ENCODE measurements around the gene PLBD2.

Gene PLBD2

DNA sequence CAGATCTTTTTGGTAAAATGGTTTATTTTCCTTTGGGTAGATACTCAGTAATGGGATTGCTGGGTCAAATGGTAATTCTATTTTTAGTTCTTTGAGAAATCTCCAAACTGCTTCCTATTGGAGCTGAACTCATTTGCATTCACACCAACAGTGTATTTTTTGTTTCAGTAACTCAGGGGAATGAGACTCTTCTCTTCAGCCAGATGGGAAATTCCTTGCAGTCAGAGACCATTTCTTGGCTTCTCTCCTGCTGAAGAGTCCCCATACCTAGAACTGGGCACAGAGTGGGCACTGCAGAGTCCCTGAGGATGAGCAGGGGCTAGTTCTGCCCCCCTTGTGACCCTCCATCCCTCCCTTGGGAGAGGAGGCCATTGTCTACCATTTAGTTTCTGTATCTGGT is 74.6 kb downstream of the PLBD2 start:
- no peaks in the 10 kb centered on the region for H3K9me3 ChIP-seq (ENCODE audit: insufficient read depth, low read depth, low read length)
- no peak overlapping the region for H3K4me3 ChIP-seq (ENCODE audit: low read length)

DNA sequence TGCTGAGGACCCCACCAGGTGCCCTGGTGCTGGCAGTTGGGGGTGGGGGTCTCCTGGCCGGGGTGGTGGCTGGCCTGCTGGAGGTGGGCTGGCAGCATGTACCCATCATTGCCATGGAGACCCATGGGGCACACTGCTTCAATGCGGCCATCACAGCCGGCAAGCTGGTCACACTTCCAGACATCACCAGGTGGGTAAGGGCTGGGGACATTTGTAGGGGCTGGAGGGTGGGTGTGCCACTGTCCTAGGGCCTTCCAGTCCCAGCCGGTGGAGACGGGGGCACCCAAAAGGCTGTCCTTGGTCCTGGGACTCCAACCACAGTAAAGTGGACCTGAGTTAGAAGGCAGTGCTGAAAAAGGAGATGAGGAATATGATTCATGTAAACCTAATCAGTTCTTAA is 77.0 kb downstream of the PLBD2 start:
- Histone ChIP-seq H3K4me3 (ENCODE audit: low read length) (no peak overlapping the region), H3K36me3 (ENCODE audit: insufficient read depth, low read depth, low read length) (no peaks in the 10 kb centered on the region), H3K9ac (ENCODE audit: low read depth, low read length) (no peak overlapping the region), H3K4me1 (ENCODE audit: insufficient read depth, low read length) (no peaks in the 10 kb centered on the region), H3K27ac (ENCODE audit: low read length) (no peak overlapping the region), H3K9me3 (ENCODE audit: insufficient read depth, low read depth, low read length) (no peaks in the 10 kb centered on the region), H3K27me3 (ENCODE audit: insufficient read depth, low read length) (no peaks in the 10 kb centered on the region; the same call in none of the 2 replicates)

More for the DNA sequence above, 74.6 kb downstream of the PLBD2 start:
- no peaks in the 10 kb centered on the region; the same call in 1 of the 2 replicates for H3K27me3 ChIP-seq (ENCODE audit: insufficient read depth, low read length)
- H3K9ac ChIP-seq (ENCODE audit: low read depth, low read length), result no peak overlapping the region
- no peaks in the 10 kb centered on the region for H3K4me1 ChIP-seq (ENCODE audit: insufficient read depth, low read length)
- no peaks in the 10 kb centered on the region for H3K36me3 ChIP-seq (ENCODE audit: insufficient read depth, low read depth, low read length)
- no peak overlapping the region for H3K27ac ChIP-seq (ENCODE audit: low read length)

DNA sequence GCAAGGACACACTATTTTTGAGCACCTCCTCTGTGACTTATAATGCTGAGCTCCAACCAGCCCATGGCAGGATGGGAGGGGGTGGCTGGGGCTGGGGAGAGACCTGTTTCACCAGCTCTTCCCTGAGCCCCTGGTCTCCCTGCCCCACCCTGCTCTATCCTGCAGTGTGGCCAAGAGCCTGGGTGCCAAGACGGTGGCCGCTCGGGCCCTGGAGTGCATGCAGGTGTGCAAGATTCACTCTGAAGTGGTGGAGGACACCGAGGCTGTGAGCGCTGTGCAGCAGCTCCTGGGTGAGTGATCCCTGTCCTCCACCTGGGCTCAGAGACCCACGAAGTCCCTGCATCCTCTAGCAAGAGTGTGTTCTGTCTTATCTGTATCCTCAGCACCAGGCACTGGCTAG is 78.2 kb downstream of the PLBD2 start:
- H3K9me3 ChIP-seq (ENCODE audit: insufficient read depth, low read depth, low read length), result no peaks in the 10 kb centered on the region
- no peak overlapping the region for H3K4me3 ChIP-seq (ENCODE audit: low read length)
- H3K36me3 ChIP-seq (ENCODE audit: insufficient read depth, low read depth, low read length), result no peaks in the 10 kb centered on the region
- H3K27me3 ChIP-seq (ENCODE audit: insufficient read depth, low read length), result no peaks in the 10 kb centered on the region; the same call in none of the 2 replicates
- H3K4me1 ChIP-seq (ENCODE audit: insufficient read depth, low read length), result no peaks in the 10 kb centered on the region
- H3K27ac ChIP-seq (ENCODE audit: low read length), result no peak overlapping the region
- no peak overlapping the region for H3K9ac ChIP-seq (ENCODE audit: low read depth, low read length)

DNA sequence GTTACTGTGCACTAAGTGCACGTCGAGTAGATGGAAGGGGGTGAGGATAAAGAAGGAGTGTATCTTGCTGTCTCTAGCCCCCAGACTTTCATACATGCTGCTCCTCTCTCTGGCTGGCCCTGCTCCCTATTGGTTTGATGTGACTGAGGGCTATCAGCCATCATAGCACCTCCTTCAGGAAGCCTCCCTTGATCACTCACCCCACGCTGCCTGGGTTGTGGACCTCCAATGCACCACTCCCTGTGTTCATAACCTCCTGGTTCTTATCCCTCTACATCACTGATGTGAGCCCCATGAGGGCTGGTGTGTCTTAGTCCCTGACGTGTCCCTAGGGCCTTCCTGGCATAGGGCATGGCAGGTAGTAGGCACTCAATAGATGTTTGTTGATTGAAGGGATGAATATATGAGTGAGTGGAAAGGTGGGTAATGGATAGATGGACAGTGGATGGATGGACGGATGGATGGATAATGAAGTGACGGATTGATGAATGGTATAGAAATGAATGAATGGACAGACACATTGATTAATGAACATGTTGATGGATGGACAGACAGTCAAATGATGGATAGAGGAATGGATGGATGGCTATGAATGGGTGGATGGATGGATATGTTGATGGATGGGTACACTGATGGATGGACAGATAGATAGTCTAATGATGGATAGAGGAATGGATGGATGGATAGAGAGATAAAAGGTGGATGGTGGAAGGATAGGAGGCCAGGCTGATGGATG is 78.8 kb downstream of the PLBD2 start:
- H3K27ac ChIP-seq (ENCODE audit: low read length), result no peak overlapping the region
- no peaks in the 10 kb centered on the region for H3K4me1 ChIP-seq (ENCODE audit: insufficient read depth, low read length)
- H3K9ac ChIP-seq (ENCODE audit: low read depth, low read length), result no peak overlapping the region
- H3K9me3 ChIP-seq (ENCODE audit: insufficient read depth, low read depth, low read length), result no peaks in the 10 kb centered on the region
- no peak overlapping the region for H3K4me3 ChIP-seq (ENCODE audit: low read length)
- no peaks in the 10 kb centered on the region; the same call in none of the 2 replicates for H3K27me3 ChIP-seq (ENCODE audit: insufficient read depth, low read length)
- no peaks in the 10 kb centered on the region for H3K36me3 ChIP-seq (ENCODE audit: insufficient read depth, low read depth, low read length)

DNA sequence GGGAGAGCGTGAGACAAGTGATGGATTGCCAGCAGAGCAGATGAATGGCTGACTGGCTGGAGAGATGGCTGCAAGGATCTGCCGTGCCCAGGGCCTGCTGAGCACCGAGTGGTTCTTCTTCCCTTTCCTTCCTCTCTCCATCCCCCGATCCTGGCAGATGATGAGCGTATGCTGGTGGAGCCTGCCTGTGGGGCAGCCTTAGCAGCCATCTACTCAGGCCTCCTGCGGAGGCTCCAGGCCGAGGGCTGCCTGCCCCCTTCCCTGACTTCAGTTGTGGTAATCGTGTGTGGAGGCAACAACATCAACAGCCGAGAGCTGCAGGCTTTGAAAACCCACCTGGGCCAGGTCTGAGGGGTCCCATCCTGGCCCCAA is 79.3 kb downstream of the PLBD2 start:
- no peak overlapping the region for H3K4me3 ChIP-seq (ENCODE audit: low read length)
- H3K9ac ChIP-seq (ENCODE audit: low read depth, low read length), result no peak overlapping the region
- H3K27me3 ChIP-seq (ENCODE audit: insufficient read depth, low read length), result no peaks in the 10 kb centered on the region; the same call in none of the 2 replicates
- H3K4me1 ChIP-seq (ENCODE audit: insufficient read depth, low read length), result no peaks in the 10 kb centered on the region
- H3K27ac ChIP-seq (ENCODE audit: low read length), result no peak overlapping the region
- no peaks in the 10 kb centered on the region for H3K9me3 ChIP-seq (ENCODE audit: insufficient read depth, low read depth, low read length)
- no peaks in the 10 kb centered on the region for H3K36me3 ChIP-seq (ENCODE audit: insufficient read depth, low read depth, low read length)

DNA sequence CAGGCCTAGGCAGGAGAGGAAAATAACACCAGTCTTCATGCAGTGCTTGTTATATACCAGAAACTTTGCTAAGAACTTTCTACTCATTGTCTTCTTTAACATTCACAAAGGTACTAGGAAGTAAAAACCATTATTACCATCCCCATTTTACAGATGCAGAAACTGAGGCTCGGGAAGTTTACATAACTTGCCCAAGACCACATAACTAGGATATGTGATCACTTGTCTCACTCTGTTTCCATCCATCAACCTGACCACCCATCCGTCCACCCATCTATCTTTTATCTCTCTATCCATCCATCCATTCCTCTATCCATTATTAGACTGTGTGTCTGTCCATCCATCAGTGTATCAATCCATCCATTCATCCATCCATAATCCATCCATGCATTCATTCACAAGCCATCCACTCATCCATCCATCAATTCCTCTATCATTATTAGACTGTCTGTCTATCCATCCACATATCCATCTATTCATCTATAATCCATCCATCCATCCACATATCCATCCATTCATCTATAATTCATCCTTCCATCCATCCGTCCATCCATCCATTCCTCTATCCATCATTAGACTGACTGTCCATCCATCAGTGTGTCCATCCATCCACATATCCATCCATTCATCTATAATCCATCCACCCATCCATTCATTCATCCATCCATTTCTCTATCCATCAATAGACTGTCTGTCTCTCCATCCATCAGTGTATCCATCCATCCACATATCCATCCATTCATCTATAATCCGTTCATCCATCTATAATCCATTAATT is 80.3 kb downstream of the PLBD2 start:
- Histone ChIP-seq H3K4me3 (ENCODE audit: low read length) (no peak overlapping the region), H3K9ac (ENCODE audit: low read depth, low read length) (no peak overlapping the region), H3K4me1 (ENCODE audit: insufficient read depth, low read length) (no peaks in the 10 kb centered on the region), H3K27ac (ENCODE audit: low read length) (no peak overlapping the region), H3K27me3 (ENCODE audit: insufficient read depth, low read length) (no peaks in the 10 kb centered on the region; the same call in none of the 2 replicates), H3K9me3 (ENCODE audit: insufficient read depth, low read depth, low read length) (no peaks in the 10 kb centered on the region), H3K36me3 (ENCODE audit: insufficient read depth, low read depth, low read length) (no peaks in the 10 kb centered on the region)

DNA sequence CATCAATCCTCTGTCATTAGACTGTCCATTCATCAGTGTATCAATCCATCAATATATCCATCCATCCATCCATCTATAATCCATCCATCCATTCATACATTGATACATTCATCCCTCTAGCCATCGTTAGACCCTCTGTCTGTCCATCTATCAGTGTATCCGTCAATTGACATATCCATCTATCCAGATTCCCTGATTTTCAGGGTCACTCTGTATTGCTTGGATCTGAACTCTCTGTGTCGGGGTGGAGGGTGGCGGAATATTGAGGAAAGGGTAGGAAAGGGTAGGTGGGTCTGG is 80.9 kb downstream of the PLBD2 start:
- Histone ChIP-seq H3K9me3 (ENCODE audit: insufficient read depth, low read depth, low read length) (no peaks in the 10 kb centered on the region), H3K27me3 (ENCODE audit: insufficient read depth, low read length) (no peaks in the 10 kb centered on the region; the same call in none of the 2 replicates), H3K9ac (ENCODE audit: low read depth, low read length) (no peak overlapping the region), H3K4me3 (ENCODE audit: low read length) (no peak overlapping the region), H3K27ac (ENCODE audit: low read length) (no peak overlapping the region), H3K36me3 (ENCODE audit: insufficient read depth, low read depth, low read length) (no peaks in the 10 kb centered on the region), H3K4me1 (ENCODE audit: insufficient read depth, low read length) (no peaks in the 10 kb centered on the region)

DNA sequence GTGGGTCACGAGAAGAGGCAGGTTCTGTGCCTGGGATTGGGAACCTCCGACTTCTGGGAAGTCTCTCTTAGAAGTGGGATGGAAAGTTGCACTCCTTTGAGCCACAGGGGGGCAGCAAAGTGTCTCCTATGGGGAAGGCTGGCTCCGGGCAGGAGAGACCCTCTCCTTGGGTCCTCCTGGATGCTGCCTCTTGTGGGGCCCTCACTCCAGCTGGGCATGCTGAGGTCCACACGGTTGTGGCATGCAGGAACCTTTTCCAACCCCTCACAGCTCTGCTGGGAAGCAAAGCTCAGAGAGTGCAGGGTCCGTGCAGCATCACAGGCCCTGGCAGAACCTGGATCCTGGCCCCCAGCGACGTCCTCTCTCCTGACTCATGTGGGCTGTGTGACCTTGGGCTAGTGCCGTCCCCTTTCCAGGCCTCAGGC is 81.2 kb downstream of the PLBD2 start:
- Histone ChIP-seq H3K27me3 (ENCODE audit: insufficient read depth, low read length) (no peaks in the 10 kb centered on the region; the same call in none of the 2 replicates), H3K9me3 (ENCODE audit: insufficient read depth, low read depth, low read length) (no peaks in the 10 kb centered on the region), H3K4me3 (ENCODE audit: low read length) (no peak overlapping the region), H3K36me3 (ENCODE audit: insufficient read depth, low read depth, low read length) (no peaks in the 10 kb centered on the region), H3K4me1 (ENCODE audit: insufficient read depth, low read length) (no peaks in the 10 kb centered on the region), H3K9ac (ENCODE audit: low read depth, low read length) (no peak overlapping the region), H3K27ac (ENCODE audit: low read length) (no peak overlapping the region)

DNA sequence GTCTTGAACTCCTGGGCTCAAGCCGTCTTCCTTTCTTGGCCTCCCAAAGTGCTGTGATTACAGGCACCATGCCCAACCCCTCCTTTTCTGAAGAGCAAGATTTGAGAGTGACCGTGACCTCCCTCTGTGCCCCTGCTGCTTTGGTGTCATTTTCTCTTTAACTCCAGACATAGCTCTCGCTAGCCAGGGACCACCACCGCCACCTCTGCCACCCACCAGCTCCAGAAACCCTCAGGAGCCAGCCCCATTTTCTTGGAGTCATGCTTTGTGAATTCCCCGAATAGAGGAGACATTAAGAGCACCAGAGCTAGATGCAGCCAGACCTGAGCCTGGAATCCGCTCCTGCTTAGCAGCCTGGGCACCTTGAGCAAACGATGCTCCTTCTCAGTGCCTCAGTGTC is 81.9 kb downstream of the PLBD2 start:
- Histone ChIP-seq H3K36me3 (ENCODE audit: insufficient read depth, low read depth, low read length) (no peaks in the 10 kb centered on the region), H3K9ac (ENCODE audit: low read depth, low read length) (no peak overlapping the region), H3K4me3 (ENCODE audit: low read length) (no peak overlapping the region), H3K4me1 (ENCODE audit: insufficient read depth, low read length) (no peaks in the 10 kb centered on the region), H3K9me3 (ENCODE audit: insufficient read depth, low read depth, low read length) (no peaks in the 10 kb centered on the region), H3K27ac (ENCODE audit: low read length) (no peak overlapping the region), H3K27me3 (ENCODE audit: insufficient read depth, low read length) (no peaks in the 10 kb centered on the region; the same call in none of the 2 replicates)
